HCT116 (cell line): ENCODE data around the gene CAPN9. TPM values are rescaled to one million over a fixed set of nuclear protein-coding genes. Genes with fewer than 3 reads are reported as not detected.

Source experiments
- ATAC-seq: fragments of 200-7000 bp; cut with Tn5 transposase; 2 replicates; pipeline ENCODE4 v1.9.1; 2020; ENCODE audit warnings: mild to moderate bottlenecking, moderate library complexity
- BruUV-seq: library from RNA; stranded (reverse); fragments of 400-500 nt; replicated peaks from 2 replicates; lab custom pipeline; 2021; lab: Mats Ljungman, UMichigan
- CTCF ChIA-PET: fragments of 300-600 bp; sonication (Branson Sonifier 250); formaldehyde crosslinking; loops from one replicate; lab custom pipeline; 2021; ENCODE audit warnings: antibody characterized with exemption; lab: Charles Lee
- POLR2A ChIA-PET: fragments of 300-600, 350-600 bp; sonication (Branson Sonifier 250); formaldehyde crosslinking; loops from one replicate; lab custom pipeline; 2021; ENCODE audit warnings: antibody characterized with exemption; lab: Charles Lee
- RAD21 ChIA-PET, 2 experiments: fragments of 300-600 bp; sonication (Branson Sonifier 250); formaldehyde crosslinking; loops; one replicate each; lab custom pipeline; 2023; ENCODE audit warnings: low total read pairs in 2 of 2; ENCODE audit not compliant: uncharacterized antibody in 2 of 2, unreplicated experiment in 2 of 2, low non-redundant PET in 1 of 2; lab: Charles Lee
- DNase-seq: peaks from one replicate; pipeline ENCODE4 v3.0.0-alpha.2; 2010; ENCODE audit warnings: low read depth, low spot score
- H2AFZ ChIP-seq: fragments of 200-600 bp; shearing (Covaris generic), sonication (generic); 2 replicates; pipeline ENCODE4 v1.6.1; 2017; ENCODE audit warnings: low read depth, mixed run types, mixed read lengths, antibody characterized with exemption, low read length; ENCODE audit not compliant: poor library complexity, severe bottlenecking
- H3K27ac ChIP-seq: 2 replicates; pipeline ENCODE4 v1.5.1; 2012; ENCODE audit warnings: low read depth, low read length
- H3K27me3 ChIP-seq: fragments of 200-600 bp; sonication (generic); 2 replicates; pipeline ENCODE4 v1.6.1; 2016; ENCODE audit warnings: mixed run types, low read length, mixed read lengths; ENCODE audit not compliant: insufficient read depth
- H3K36me3 ChIP-seq, 2 experiments: fragments of 200-500 bp in 1 of 2; fragments of 200-600 bp in 1 of 2; sonication (Bioruptor generic) in 1 of 2; sonication (generic) in 1 of 2; 2 replicates each; pipeline versions ENCODE4 v1.5.1 to v1.6.1; 2014 to 2016; ENCODE audit warnings: low read length in 2 of 2, inconsistent platforms in 1 of 2, mixed read lengths in 1 of 2, mixed run types in 1 of 2; ENCODE audit not compliant: insufficient read depth in 2 of 2, control insufficient read depth in 1 of 2
- H3K4me1 ChIP-seq, 2 experiments: fragments of 200-600 bp in 1 of 2; sonication (generic) in 1 of 2; 2 replicates each; pipeline versions ENCODE4 v1.5.1 to v1.6.1; 2012 to 2017; ENCODE audit warnings: low read length in 2 of 2, inconsistent platforms in 1 of 2, mild to moderate bottlenecking in 1 of 2, mixed read lengths in 1 of 2, mixed run types in 1 of 2, moderate library complexity in 1 of 2; ENCODE audit not compliant: insufficient read depth in 2 of 2, control insufficient read depth in 1 of 2
- H3K4me2 ChIP-seq: fragments of 200-600 bp; sonication (generic); 2 replicates; pipeline ENCODE4 v1.6.1; 2017; ENCODE audit warnings: mixed run types, low read length, mixed read lengths
- H3K4me3 ChIP-seq, 2 experiments: fragments of 200-600 bp in 1 of 2; sonication (generic) in 1 of 2; replicated peaks in 1 of 2; 2 replicates each; pipeline ENCODE4 v1.5.1; 2011 to 2016; ENCODE audit warnings: low read length in 2 of 2, control low read depth in 1 of 2, low read depth in 1 of 2, mild to moderate bottlenecking in 1 of 2, mixed read lengths in 1 of 2, mixed run types in 1 of 2
- H3K79me2 ChIP-seq: fragments of 200-600 bp; sonication (generic); 2 replicates; pipeline ENCODE4 v1.6.1; 2017; ENCODE audit warnings: mild to moderate bottlenecking, mixed run types, low read length, moderate library complexity, mixed read lengths; ENCODE audit not compliant: insufficient read depth
- H3K9ac ChIP-seq: fragments of 200-600 bp; sonication (generic); 2 replicates; pipeline ENCODE4 v1.6.1; 2016; ENCODE audit warnings: low read length, mixed read lengths
- H3K9me2 ChIP-seq: fragments of 200-600 bp; sonication (generic), shearing (Covaris generic); 2 replicates; pipeline ENCODE4 v1.6.1; 2017; ENCODE audit warnings: mixed run types, mild to moderate bottlenecking, moderate library complexity; ENCODE audit not compliant: insufficient read depth
- H3K9me3 ChIP-seq, 2 experiments: fragments of 200-500 bp in 1 of 2; fragments of 200-600 bp in 1 of 2; sonication (Bioruptor generic) in 1 of 2; sonication (generic) in 1 of 2; 2 replicates each; pipeline ENCODE4 v1.6.1; 2014 to 2017; ENCODE audit warnings: low read length in 2 of 2, mixed read lengths in 2 of 2, inconsistent platforms in 1 of 2, low read depth in 1 of 2, mild to moderate bottlenecking in 1 of 2, mixed run types in 1 of 2, moderate library complexity in 1 of 2; ENCODE audit not compliant: control insufficient read depth in 1 of 2, insufficient read depth in 1 of 2
- H4K20me1 ChIP-seq: fragments of 200-600 bp; sonication (generic), shearing (Covaris generic); 2 replicates; pipeline ENCODE4 v1.6.1; 2017; ENCODE audit warnings: mixed run types, mild to moderate bottlenecking, moderate library complexity; ENCODE audit not compliant: insufficient read depth
- ATF3 ChIP-seq: IDR thresholded peaks from 2 replicates; pipeline ENCODE4 v1.6.1; 2012
- CEBPB ChIP-seq: IDR thresholded peaks from 2 replicates; pipeline ENCODE4 v1.6.1; 2012; ENCODE audit warnings: low read depth
- EGR1 ChIP-seq: IDR thresholded peaks from 2 replicates; pipeline ENCODE4 v1.6.1; 2012; ENCODE audit warnings: low read depth
- ELF1 ChIP-seq: IDR thresholded peaks from 2 replicates; pipeline ENCODE4 v1.6.1; 2012; ENCODE audit warnings: low read depth, borderline replicate concordance
- EZH2 ChIP-seq: fragments of 200-600 bp; sonication (generic); IDR thresholded peaks from 2 replicates; pipeline ENCODE4 v1.6.1; 2017; ENCODE audit warnings: antibody characterized with exemption, mixed run types
- EZH2phosphoT487 ChIP-seq: fragments of 200-600 bp; IDR thresholded peaks from 2 replicates; pipeline ENCODE4 v1.6.1; 2018; ENCODE audit warnings: antibody characterized with exemption, borderline replicate concordance
- FOSL1 ChIP-seq: IDR thresholded peaks from 2 replicates; pipeline ENCODE4 v1.6.1; 2012; ENCODE audit warnings: low read depth
- JUND ChIP-seq: IDR thresholded peaks from 2 replicates; pipeline ENCODE4 v1.6.1; 2012
- MAX ChIP-seq: IDR thresholded peaks from 2 replicates; pipeline ENCODE4 v1.6.1; 2012
- POLR2A ChIP-seq: IDR thresholded peaks from 2 replicates; pipeline ENCODE4 v1.7.0; 2011; ENCODE audit warnings: borderline replicate concordance; ENCODE audit not compliant: insufficient read depth, insufficient read length; ENCODE audit errors: extremely low read depth
- POLR2AphosphoS5 ChIP-seq: IDR thresholded peaks from 2 replicates; pipeline ENCODE4 v1.6.1; 2011; ENCODE audit warnings: mild to moderate bottlenecking, low read depth, low read length, moderate library complexity
- RAD21 ChIP-seq: IDR thresholded peaks from 2 replicates; pipeline ENCODE4 v1.6.1; 2012; ENCODE audit warnings: low read depth, mild to moderate bottlenecking
- REST ChIP-seq: IDR thresholded peaks from 2 replicates; pipeline ENCODE4 v1.6.1; 2012; ENCODE audit warnings: low read depth
- SP1 ChIP-seq: IDR thresholded peaks from 2 replicates; pipeline ENCODE4 v1.6.1; 2012; ENCODE audit warnings: low read depth
- SRF ChIP-seq: IDR thresholded peaks from 2 replicates; pipeline ENCODE4 v1.6.1; 2012; ENCODE audit warnings: low read depth
- TCF7L2 ChIP-seq: IDR thresholded peaks from 2 replicates; pipeline ENCODE4 v1.7.0; 2011; ENCODE audit warnings: borderline replicate concordance, inconsistent platforms; ENCODE audit not compliant: insufficient read depth, insufficient read length; ENCODE audit errors: extremely low read depth
- YY1 ChIP-seq: IDR thresholded peaks from 2 replicates; pipeline ENCODE4 v1.6.1; 2011; ENCODE audit warnings: low read length, low read depth, moderate library complexity, mild to moderate bottlenecking; ENCODE audit not compliant: insufficient replicate concordance; ENCODE audit errors: extremely low read depth
- ZBTB33 ChIP-seq: IDR thresholded peaks from 2 replicates; pipeline ENCODE4 v1.6.1; 2011; ENCODE audit warnings: mild to moderate bottlenecking, low read length, moderate library complexity; ENCODE audit not compliant: insufficient replicate concordance; ENCODE audit errors: extremely low read depth
- ZFX ChIP-seq: fragments of 450-650 bp; IDR thresholded peaks from 2 replicates; pipeline ENCODE4 v1.6.1; 2017
- ZNF274 ChIP-seq: fragments of 200-500 bp; sonication (Bioruptor generic); IDR thresholded peaks from 2 replicates; pipeline ENCODE4 v1.6.1; 2014; ENCODE audit warnings: mild to moderate bottlenecking, low read depth, low read length, inconsistent platforms
- intact Hi-C: fragments of 100-400 bp; cut with micrococcal nuclease; formaldehyde crosslinking; loops from 2 replicates; pipeline ENCODE4 v1.10.0; 2022
- total RNA-seq: library from RNA; stranded (reverse); gene quantifications from one replicate; pipeline ENCODE4 v1.2.1, GENCODE V29; 2021; ENCODE audit not compliant: unreplicated experiment

CAPN9 gene
- total RNA-seq, 1 experiment from 2014 or later: not detected

- ATAC-seq (no peak), DNase-seq (no peak)
- no peak overlapping the region for H3K4me3 ChIP-seq
- no peaks in the 10 kb centered on the region for H3K9me3 ChIP-seq
- H3K9me2 ChIP-seq: no peaks in the 10 kb centered on the region
- no peaks in the 10 kb centered on the region for H3K36me3 ChIP-seq
- RAD21 ChIA-PET: no interaction called here
- BruUV-seq: no TSS peak
- H2AFZ ChIP-seq: no peak overlapping the region
- H3K27me3 ChIP-seq: no peaks in the 10 kb centered on the region
- no peak overlapping the region for H3K4me2 ChIP-seq
- TF ChIP-seq POLR2A (no peak), JUND (no peak), EGR1 (no peak), CEBPB (no peak), EZH2phosphoT487 (no peak), SP1 (no peak), RAD21 (no peak), MAX (no peak), ZFX (no peak), POLR2AphosphoS5 (no peak), FOSL1 (no peak), YY1 (no peak), ZNF274 (no peak), SRF (no peak), ZBTB33 (no peak), ELF1 (no peak), TCF7L2 (no peak), EZH2 (no peak), REST (no peak), ATF3 (no peak)
- TF ChIP-seq, all 23 proteins: peak for 0
- ChIA-PET POLR2A (no interaction called here), CTCF (no interaction called here)
- H3K79me2 ChIP-seq: no peaks in the 10 kb centered on the region
- H4K20me1 ChIP-seq: no peaks in the 10 kb centered on the region
- H3K9ac ChIP-seq: no peak overlapping the region
- H3K27ac ChIP-seq: no peak overlapping the region
- H3K4me1 ChIP-seq: peaks cover 23 to 24% of the 10 kb centered on the region in 2 experiments
- intact Hi-C loops: no loop called here
Observed at GRCh38 chr1:230827801-230828200, 80.6 kb downstream of the CAPN9 start.
